ENCODE data around the gene GALR3.

Gene GALR3

DNA sequence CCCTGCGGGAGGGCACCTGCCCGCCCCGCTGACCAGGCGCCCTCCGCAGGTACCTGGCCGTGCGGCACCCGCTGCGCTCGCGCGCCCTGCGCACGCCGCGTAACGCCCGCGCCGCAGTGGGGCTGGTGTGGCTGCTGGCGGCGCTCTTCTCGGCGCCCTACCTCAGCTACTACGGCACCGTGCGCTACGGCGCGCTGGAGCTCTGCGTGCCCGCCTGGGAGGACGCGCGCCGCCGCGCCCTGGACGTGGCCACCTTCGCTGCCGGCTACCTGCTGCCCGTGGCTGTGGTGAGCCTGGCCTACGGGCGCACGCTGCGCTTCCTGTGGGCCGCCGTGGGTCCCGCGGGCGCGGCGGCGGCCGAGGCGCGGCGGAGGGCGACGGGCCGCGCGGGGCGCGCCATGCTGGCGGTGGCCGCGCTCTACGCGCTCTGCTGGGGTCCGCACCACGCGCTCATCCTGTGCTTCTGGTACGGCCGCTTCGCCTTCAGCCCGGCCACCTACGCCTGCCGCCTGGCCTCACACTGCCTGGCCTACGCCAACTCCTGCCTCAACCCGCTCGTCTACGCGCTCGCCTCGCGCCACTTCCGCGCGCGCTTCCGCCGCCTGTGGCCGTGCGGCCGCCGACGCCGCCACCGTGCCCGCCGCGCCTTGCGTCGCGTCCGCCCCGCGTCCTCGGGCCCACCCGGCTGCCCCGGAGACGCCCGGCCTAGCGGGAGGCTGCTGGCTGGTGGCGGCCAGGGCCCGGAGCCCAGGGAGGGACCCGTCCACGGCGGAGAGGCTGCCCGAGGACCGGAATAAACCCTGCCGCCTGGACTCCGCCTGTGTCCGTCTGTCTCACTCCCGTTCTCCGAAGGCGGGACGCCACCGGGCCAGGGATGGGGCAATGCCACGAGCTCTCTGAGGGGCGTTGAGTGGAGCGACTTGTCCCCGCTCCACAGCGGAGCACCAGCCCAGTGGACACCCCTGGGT, 1.8 kb downstream of the GALR3 start:
- DNase-seq: peak; percentile 83

DNA sequence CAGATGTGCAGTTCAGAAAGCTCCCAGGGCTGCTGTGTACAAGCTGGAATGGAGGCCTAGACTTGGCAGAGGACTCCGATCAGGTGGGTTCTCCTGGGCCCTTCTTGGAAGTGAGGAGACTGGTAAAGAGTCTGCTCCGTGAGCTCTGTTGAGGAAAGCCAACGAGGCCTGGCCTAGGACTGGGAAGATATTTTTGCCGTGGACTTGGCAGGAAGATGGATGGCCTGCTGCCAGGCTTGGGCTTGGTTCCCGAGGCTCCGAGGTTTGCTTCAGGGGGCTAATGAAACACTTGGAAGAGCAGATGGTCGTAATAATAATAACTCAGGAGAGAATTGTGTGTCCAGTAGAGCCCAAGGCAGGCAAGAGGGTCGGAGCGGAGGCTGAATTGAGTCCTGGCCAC, 3.9 kb downstream of the GALR3 start:
- peak; percentile 54 for DNase-seq

DNA sequence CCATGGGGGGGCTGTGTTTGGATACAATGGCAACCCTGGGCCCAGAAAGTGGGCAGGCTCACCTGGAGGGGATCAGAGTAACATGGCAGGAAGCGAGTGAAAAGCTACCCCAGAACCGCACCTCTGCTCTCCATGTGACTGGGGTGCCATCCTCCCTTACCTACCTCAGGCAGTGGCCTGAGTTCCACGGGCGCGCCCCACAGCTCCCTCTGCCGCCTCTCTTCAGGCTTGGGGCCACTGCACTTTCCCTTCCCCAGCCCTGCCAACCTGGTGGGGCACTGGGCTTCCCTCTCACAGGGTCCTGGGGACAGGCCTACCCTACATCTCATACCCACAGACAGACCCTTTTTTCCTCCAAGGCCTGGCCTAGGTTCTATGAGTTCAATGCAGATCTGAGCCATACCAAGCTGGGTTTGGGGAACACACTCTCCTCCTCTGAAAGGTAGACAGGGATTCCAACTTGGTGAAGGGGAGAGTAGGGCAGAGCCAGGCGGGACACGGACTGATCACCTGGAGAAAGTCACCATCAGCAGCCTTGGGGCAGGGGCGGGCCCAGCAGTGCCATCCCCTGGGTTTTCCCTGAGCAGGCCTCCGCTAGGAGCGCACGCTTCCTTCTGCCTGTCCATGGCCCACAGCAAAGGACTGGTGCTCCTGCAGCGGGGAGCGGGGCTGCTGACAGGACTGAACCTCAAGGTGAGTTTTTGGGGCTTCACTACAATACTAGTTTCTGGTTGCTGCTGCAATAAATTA, 7.1 kb downstream of the GALR3 start:
- no peak for DNase-seq

- no peak for DNase-seq
These were observed 8.3 kb downstream of the GALR3 start for GRCh38 chr22:37831472-37831871.

GRCh38 chr22:37832022-37832857, 9.1 kb downstream of the GALR3 start:
- DNase-seq: no peak

- DNase-seq: no peak
These were observed 19.0 kb downstream of the GALR3 start for GRCh38 chr22:37842015-37842793.

- peak; percentile 85 for DNase-seq
These were observed 20.5 kb downstream of the GALR3 start for GRCh38 chr22:37843741-37844089.

DNA sequence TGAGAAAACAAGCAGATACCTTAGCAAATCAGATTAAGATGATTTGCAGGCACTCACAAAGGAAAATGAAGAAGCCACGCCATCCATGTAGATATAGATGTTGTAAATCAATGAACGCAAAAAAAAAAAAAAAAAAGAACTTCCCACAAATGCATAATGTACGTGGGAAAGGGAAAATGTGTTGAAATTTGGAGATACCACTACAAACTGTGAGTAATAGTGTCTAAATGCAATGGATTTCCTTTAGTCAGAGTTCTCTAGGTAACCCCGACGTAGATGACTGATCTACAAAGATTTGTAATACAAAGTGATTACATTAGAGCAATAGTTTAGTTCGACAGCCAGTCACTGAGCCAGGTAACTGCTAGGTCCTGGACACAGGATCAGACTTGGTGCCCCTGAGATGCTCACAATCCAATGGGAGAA, 21.7 kb downstream of the GALR3 start:
- DNase-seq: no peak

GRCh38 chr22:37846433-37846832, 23.3 kb downstream of the GALR3 start:
- no peak for DNase-seq

- peak; percentile 24 for DNase-seq
These were observed 25.5 kb downstream of the GALR3 start for GRCh38 chr22:37848587-37849088.

GRCh38 chr22:37849089-37849751, 26.0 kb downstream of the GALR3 start, which contains the start of gene EIF3L:
Gene EIF3L, plus strand, starts transcription at chr22:37849419. Its CDS starts 31 bp downstream, at chr22:37849450.
- DNase-seq: peak; percentile 95

GRCh38 chr22:37850801-37851200, 27.6 kb downstream of the GALR3 start:
- DNase-seq: no peak

- DNase-seq: no peak
These were observed 29.2 kb downstream of the GALR3 start for GRCh38 chr22:37852418-37852817.

DNA sequence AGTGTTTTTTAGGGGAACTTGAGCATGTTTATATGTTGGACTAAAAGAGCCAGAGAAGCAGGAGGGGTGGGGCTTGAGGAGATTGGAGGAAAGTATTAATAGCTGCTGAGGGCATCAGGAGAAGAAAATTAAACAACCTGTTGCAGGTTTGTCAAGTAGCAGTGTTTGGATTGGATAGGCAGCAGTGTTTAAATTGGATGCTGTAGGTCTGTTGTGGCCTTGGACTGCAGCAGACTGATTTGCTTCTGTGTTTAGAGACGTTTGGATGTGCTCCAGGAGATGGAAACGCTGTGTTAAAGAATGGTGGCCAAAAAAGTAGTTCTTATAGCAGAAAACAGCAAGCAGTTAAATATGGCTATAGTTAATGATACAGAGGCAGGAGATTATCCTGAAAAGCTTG, 31.8 kb downstream of the GALR3 start:
- DNase-seq: no peak

DNA sequence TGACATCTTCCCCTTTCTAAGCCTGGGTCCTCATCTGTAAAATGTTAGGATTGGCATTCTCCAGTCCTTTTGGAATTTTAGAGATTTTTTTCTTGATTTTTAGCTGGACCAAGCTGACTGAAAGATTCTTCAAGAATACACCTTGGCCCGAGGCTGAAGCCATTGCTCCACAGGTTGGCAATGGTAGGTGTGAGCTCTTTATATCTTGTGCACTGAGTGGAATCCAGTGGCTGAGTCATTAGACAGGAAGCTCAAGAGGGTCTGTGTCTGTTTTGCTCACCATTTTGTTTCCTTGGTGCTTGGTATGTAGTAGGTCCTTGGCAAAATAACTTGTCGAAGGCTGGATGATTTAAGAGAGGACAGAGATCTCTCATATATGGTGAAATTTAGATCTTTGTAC, 32.3 kb downstream of the GALR3 start:
- DNase-seq: no peak

- no peak for DNase-seq
These were observed 37.7 kb downstream of the GALR3 start for GRCh38 chr22:37860796-37861421.

DNA sequence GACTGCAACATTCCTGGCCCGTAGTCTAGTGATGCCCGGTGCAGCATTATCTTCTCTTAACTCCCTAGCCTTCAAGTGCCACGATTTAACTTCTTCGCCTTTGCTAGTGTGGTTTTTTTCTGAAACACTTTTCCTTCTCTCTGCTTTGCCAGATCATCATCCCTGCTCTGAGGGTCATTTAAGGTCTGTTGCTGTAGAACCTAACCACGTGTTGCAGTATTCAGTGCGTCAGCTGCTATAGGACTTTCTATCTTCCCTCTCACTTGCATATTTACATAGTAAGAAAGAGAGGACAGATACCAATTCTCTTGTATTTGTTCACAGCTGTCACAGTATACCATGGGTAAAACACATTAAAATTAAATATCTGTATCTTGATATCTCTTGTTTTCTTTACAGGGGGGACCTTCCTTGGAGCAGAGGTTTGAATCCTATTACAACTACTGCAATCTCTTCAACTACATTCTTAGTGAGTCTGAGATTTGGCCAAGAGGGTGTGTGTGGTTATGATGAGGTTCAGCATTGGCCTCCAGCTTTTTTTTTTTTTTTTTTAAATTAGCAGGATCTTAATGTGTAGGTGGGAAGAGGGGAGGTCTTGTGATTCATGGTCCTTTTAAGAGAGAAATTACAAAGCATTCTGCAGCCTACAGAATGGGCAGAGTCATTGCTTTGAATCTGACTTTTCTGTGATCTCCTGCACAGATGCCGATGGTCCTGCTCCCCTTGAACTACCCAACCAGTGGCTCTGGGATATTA, 39.6 kb downstream of the GALR3 start:
- no peak for DNase-seq

- DNase-seq: no peak
These were observed 42.3 kb downstream of the GALR3 start for GRCh38 chr22:37865510-37865909.

GRCh38 chr22:37870273-37870672, 47.1 kb downstream of the GALR3 start:
- peak; percentile 93 for DNase-seq

All from NCI-H69 (cell line).